Stimulated activated CD8-positive, alpha-beta memory T cell treated with anti-CD3 and anti-CD28 coated beads, Interleukin-4, amount 100 ng/mL, for 4 hours (primary cell): ENCODE data around the gene DAG1.
A peak's percentile ranks its signal among the peaks of the same experiment; 100 is the strongest.

Experiments
- DNase-seq, 2 donors: peaks; one replicate each; pipeline ENCODE4 v3.0.0-alpha.2; 2020; ENCODE audit warnings: low read depth in 2 of 2, low spot score in 1 of 2

Gene DAG1

GRCh38 chr3:49552087-49552486 is 82.0 kb downstream of the DAG1 start:
- DNase-seq = no peak

DNA sequence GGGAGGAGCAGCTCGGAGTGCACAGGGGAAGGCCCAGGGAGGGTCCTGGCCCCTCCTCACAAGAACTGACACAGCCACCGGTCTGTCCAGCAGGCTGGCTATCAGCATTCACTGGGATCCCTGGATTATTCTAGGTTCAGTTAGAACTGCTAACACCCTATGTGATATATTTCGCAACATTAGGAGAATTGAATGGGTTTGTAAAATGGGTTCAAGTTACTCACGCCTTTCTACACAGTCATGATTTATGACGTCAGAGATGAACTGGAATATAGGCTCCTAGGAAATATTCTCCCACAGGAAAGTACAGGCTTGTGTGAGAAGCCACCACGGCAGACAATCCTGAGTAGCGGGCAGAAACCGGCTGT is 83.2 kb downstream of the DAG1 start:
- no peak for DNase-seq

- peak; percentile 77 to 80 for DNase-seq
Observed at GRCh38 chr3:49553692-49554632, 83.9 kb downstream of the DAG1 start, which contains the start of gene BSN. TSS of gene BSN (plus strand) at chr3:49554477. CDS start at chr3:49554603, 126 bp downstream.

- peak in 1 of 2 donors; percentile 19 for DNase-seq
Observed at GRCh38 chr3:49554633-49555265, 84.7 kb downstream of the DAG1 start.

GRCh38 chr3:49556500-49557275 is 86.6 kb downstream of the DAG1 start:
- no peak for DNase-seq

GRCh38 chr3:49563040-49563578 is 93.0 kb downstream of the DAG1 start:
- no peak for DNase-seq

GRCh38 chr3:49563766-49564165 is 93.7 kb downstream of the DAG1 start:
- DNase-seq = no peak

DNA sequence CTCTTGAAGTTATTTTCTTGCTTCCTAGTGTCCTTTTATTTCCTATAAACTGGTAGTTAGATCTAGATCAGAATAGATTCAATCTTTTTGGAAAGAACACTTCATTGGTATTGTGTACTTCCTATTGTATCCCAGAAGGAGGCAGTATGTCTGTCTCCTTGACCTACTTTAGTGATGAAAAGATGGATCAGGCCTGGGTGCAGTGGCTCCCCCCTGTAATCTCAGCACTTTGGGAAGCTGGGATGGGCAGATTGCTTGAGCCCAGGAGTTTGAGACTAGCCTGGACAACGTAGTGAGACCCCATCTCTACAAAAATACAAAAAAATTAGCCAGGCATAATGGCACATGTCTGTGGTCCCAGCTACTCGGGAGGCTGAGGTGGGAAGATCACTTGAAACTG is 96.2 kb downstream of the DAG1 start:
- no peak for DNase-seq

DNA sequence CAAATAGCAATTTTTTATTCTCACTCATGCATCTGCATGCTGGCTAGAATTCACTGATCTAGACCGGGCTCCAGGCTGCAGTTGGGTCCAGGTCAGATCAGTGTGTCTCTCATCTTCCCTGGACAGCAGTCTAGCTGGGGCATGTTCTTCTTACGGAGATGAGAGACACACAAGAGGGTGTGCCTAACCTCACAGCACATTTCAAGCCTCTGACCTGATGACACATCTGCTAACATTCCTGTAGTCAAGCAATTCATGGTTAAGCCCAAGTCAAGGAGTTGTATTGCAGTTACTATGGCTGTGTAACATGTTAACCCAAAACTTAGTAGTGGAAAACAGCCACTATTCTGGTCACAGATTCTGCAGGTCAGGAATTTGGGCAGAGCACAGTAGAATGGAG is 97.3 kb downstream of the DAG1 start:
- no peak for DNase-seq

DNA sequence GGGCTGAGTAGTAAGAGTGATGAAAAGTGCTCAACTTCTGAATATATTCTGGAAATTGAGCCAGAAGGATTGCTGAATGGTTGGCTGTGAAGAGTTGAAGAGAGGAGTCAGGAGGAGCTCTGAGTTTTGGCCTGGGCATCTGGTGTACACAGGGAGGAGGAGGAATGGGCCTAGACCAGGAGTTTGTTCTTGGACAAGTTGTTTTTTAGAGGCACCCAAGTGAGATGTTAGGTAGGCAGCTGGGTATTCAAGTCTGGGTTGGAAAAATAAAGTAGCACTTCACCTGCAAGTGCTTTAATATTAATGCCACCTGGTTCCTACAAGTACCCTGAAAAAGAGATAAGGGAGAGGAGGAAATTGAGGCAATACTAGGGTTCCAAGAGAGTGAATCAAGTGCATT is 98.9 kb downstream of the DAG1 start:
- no peak for DNase-seq

DNA sequence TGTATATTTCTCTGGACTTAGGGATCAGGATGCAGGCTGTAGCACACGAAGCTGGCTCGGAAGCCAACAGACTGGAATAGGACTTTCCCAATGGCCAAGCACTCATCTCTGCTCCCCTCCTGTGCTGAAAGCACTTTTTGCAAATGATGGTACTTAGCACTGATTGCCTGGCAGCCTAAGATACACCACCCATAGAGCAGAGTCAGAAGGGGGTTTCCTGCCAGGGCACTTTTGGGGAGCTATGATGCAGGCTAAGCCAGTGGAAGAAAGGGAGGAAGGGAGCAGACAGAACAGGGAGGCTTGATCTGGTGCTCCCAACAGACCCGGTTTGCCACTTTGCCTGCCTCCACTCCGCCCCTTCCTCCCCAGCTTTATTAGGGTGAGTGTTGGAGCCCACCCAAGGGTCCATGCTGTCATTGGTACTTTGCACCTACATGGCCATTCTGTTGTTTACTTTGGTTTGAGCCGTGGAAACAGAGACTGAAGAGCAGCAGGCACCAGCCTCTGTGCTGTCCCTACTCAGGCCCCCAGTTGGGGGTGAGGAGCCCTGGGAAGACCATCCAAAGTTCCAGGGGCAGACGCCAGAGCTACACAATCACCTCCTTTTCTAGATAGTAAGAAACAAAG is 100.1 kb downstream of the DAG1 start:
- DNase-seq = no peak

DNA sequence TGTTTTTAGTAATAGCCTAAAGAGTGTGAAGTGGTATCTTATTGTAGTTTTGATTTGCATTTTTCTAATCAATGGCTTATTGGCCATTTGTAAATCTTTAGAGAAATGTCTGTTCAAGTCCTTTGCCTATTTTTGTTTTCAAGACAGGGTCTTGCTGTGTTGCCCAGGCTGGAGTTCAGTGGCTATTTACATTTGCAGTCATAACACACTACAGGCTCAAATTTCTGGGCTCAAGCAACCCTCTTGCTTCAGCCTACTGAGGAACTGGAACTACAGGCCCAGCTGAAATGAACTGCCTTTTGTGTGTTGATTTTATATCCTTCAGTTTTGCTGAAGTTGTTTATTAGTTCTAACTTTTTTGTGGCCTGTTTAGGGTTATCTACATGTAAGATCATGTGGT is 112.1 kb downstream of the DAG1 start:
- DNase-seq = no peak
